Loucy (cell line): ENCODE measurements around the gene SEC61B.
"Not testable (repeated sequence)": the region's sequence is repeated elsewhere in the genome, so short reads cannot be mapped to it uniquely, and the experiment has no call there.

Experiments
- H2AFZ ChIP-seq: fragments of 200-600 bp; sonication (generic); 2 replicates; pipeline ENCODE4 v1.6.0; 2016; ENCODE audit warnings: antibody characterized with exemption, mild to moderate bottlenecking, low read length, moderate library complexity
- H3F3A ChIP-seq: fragments of 200-600 bp; 2 replicates; pipeline ENCODE4 v1.6.0; 2016; ENCODE audit warnings: antibody characterized with exemption, low read depth, mild to moderate bottlenecking
- H3K27me3 ChIP-seq: fragments of 200-600 bp; sonication (generic); 2 replicates; pipeline ENCODE4 v1.6.1; 2014; ENCODE audit warnings: low read length, mild to moderate bottlenecking; ENCODE audit not compliant: insufficient read depth, poor library complexity, severe bottlenecking
- H3K36me3 ChIP-seq: fragments of 200-600 bp; sonication (generic); 2 replicates; pipeline ENCODE4 v1.6.1; 2016; ENCODE audit warnings: low read length; ENCODE audit not compliant: insufficient read depth
- H3K4me1 ChIP-seq: fragments of 200-600 bp; sonication (generic); 2 replicates; pipeline ENCODE4 v1.5.1; 2014; ENCODE audit warnings: low read length, mild to moderate bottlenecking; ENCODE audit not compliant: insufficient read depth, poor library complexity, severe bottlenecking
- H3K4me2 ChIP-seq: fragments of 200-600 bp; sonication (generic); 2 replicates; pipeline ENCODE4 v1.6.0; 2014; ENCODE audit warnings: antibody characterized with exemption, low read length, low read depth, mild to moderate bottlenecking; ENCODE audit not compliant: poor library complexity, severe bottlenecking
- H3K4me3 ChIP-seq: fragments of 200-600 bp; sonication (generic); 2 replicates; pipeline ENCODE4 v1.5.1; 2014; ENCODE audit warnings: low read length, mild to moderate bottlenecking, mixed read lengths; ENCODE audit not compliant: poor library complexity, severe bottlenecking
- H3K79me2 ChIP-seq: fragments of 200-600 bp; sonication (generic); 2 replicates; pipeline ENCODE4 v1.6.1; 2014; ENCODE audit warnings: low read length; ENCODE audit not compliant: insufficient read depth
- H3K9ac ChIP-seq: fragments of 200-600 bp; sonication (generic); 2 replicates; pipeline ENCODE4 v1.6.0; 2014; ENCODE audit warnings: mild to moderate bottlenecking, low read depth, low read length, moderate library complexity; ENCODE audit not compliant: poor library complexity, severe bottlenecking
- H3K9me2 ChIP-seq: fragments of 200-600 bp; sonication (generic); replicated peaks from 2 replicates; pipeline ENCODE4 v1.6.1; 2016; ENCODE audit warnings: low read depth, low read length, mixed read lengths
- H3K9me3 ChIP-seq: fragments of 200-600 bp; sonication (generic); 2 replicates; pipeline ENCODE4 v1.6.1; 2014; ENCODE audit warnings: mild to moderate bottlenecking, antibody characterized with exemption, low read length, low read depth; ENCODE audit not compliant: insufficient read depth
- H4K20me1 ChIP-seq: fragments of 200-600 bp; sonication (generic); 2 replicates; pipeline ENCODE4 v1.6.0; 2014; ENCODE audit warnings: antibody characterized with exemption, low read length, mild to moderate bottlenecking; ENCODE audit not compliant: insufficient read depth, poor library complexity, severe bottlenecking
- CTCF ChIP-seq: fragments of 200-600 bp; sonication (generic); conservative IDR thresholded peaks from 2 replicates; pipeline ENCODE4 v1.5.1; 2014; ENCODE audit warnings: mild to moderate bottlenecking, antibody characterized with exemption, low read length
- EZH2phosphoT487 ChIP-seq: fragments of 200-600 bp; IDR thresholded peaks from 2 replicates; pipeline ENCODE4 v1.6.1; 2018; ENCODE audit warnings: antibody characterized with exemption, mild to moderate bottlenecking, moderate library complexity, borderline replicate concordance

The SEC61B gene

GRCh38 chr9:99237356-99237755 is 15.3 kb downstream of the SEC61B start:
- Histone ChIP-seq H3K27me3 (no peaks in the 10 kb centered on the region), H3K79me2 (no peaks in the 10 kb centered on the region), H2AFZ (no peak overlapping the region), H3F3A (no peaks in the 10 kb centered on the region), H3K4me3 (no peak overlapping the region), H3K9me2 (no peaks in the 10 kb centered on the region), H3K9ac (no peak overlapping the region), H3K4me1 (peaks cover 13% of the 10 kb centered on the region), H3K9me3 (no peaks in the 10 kb centered on the region), H3K36me3 (peaks cover 11% of the 10 kb centered on the region; the same call in 1 of the 2 replicates), H4K20me1 (no peaks in the 10 kb centered on the region), H3K4me2 (no peak overlapping the region)
- no peak for TF ChIP-seq CTCF
- TF ChIP-seq EZH2phosphoT487 = no peak

- H3K9me3 ChIP-seq, H3F3A ChIP-seq, H3K27me3 ChIP-seq, H3K4me2 ChIP-seq, H3K4me3 ChIP-seq, H3K9ac ChIP-seq, H3K36me3 ChIP-seq, H3K79me2 ChIP-seq, H3K9me2 ChIP-seq, H4K20me1 ChIP-seq, H2AFZ ChIP-seq: not testable (repeated sequence)
- peaks cover 13% of the 10 kb centered on the region for H3K4me1 ChIP-seq
Measured at GRCh38 chr9:99237849-99238248, 15.8 kb downstream of the SEC61B start.

- no peaks in the 10 kb centered on the region for H4K20me1 ChIP-seq
- H3K36me3 ChIP-seq = peaks cover under 1% of the 10 kb centered on the region; the same call in 1 of the 2 replicates
- H3K4me1 ChIP-seq = peaks cover 13% of the 10 kb centered on the region
- TF ChIP-seq EZH2phosphoT487 (no peak), CTCF (no peak)
- no peaks in the 10 kb centered on the region for H3K27me3 ChIP-seq
- H3K9ac ChIP-seq = no peak overlapping the region
- H3K4me2 ChIP-seq = no peak overlapping the region
- H2AFZ ChIP-seq = no peak overlapping the region
- H3K9me3 ChIP-seq = no peaks in the 10 kb centered on the region
- no peaks in the 10 kb centered on the region for H3F3A ChIP-seq
- H3K4me3 ChIP-seq = no peak overlapping the region
- H3K9me2 ChIP-seq = no peaks in the 10 kb centered on the region
- H3K79me2 ChIP-seq = no peaks in the 10 kb centered on the region
Measured at GRCh38 chr9:99238331-99238730, 16.2 kb downstream of the SEC61B start.

GRCh38 chr9:99239341-99240060 is 17.4 kb downstream of the SEC61B start:
- no peak for TF ChIP-seq EZH2phosphoT487
- H3K9me3 ChIP-seq = no peaks in the 10 kb centered on the region
- H3K36me3 ChIP-seq = no peaks in the 10 kb centered on the region

More at GRCh38 chr9:99239341-99240060, 17.4 kb downstream of the SEC61B start:
- Histone ChIP-seq H4K20me1 (no peaks in the 10 kb centered on the region), H3K9me2 (no peaks in the 10 kb centered on the region), H3K79me2 (no peaks in the 10 kb centered on the region), H2AFZ (no peak overlapping the region), H3K9ac (no peak overlapping the region), H3F3A (no peaks in the 10 kb centered on the region), H3K27me3 (no peaks in the 10 kb centered on the region), H3K4me3 (no peak overlapping the region), H3K4me1 (peaks cover 13% of the 10 kb centered on the region), H3K4me2 (no peak overlapping the region)
